ENCODE results near the gene HPCAL1.

DNA sequence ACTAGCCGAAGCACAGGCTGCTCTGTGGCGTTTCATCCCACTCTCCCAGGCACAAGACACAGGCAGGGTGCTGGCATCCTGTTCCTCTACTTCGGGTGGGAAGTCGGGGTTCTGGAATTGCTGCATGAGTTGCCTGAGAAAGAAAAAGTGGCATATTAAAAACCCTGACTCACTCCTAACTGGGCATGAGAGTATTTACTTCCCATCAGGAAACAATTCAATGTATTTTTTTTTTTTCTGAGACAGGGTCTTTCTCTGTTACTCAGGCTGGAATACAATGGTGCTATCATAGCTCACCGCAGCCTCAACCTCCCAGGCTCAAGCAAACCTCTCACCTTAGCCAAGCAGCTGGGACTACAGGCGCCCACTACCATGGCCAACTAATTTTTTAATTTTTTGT is 138.0 kb downstream of the HPCAL1 start:
- TF ChIP-seq, protein P1, sequence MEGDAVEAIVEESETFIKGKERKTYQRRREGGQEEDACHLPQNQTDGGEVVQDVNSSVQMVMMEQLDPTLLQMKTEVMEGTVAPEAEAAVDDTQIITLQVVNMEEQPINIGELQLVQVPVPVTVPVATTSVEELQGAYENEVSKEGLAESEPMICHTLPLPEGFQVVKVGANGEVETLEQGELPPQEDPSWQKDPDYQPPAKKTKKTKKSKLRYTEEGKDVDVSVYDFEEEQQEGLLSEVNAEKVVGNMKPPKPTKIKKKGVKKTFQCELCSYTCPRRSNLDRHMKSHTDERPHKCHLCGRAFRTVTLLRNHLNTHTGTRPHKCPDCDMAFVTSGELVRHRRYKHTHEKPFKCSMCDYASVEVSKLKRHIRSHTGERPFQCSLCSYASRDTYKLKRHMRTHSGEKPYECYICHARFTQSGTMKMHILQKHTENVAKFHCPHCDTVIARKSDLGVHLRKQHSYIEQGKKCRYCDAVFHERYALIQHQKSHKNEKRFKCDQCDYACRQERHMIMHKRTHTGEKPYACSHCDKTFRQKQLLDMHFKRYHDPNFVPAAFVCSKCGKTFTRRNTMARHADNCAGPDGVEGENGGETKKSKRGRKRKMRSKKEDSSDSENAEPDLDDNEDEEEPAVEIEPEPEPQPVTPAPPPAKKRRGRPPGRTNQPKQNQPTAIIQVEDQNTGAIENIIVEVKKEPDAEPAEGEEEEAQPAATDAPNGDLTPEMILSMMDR (conservative IDR thresholded peaks at IDR 0.05; ENCODE audit: low read depth in 2 of 2) = no peak
- TF ChIP-seq EZH2phosphoT487 (IDR thresholded peaks at IDR 0.05; ENCODE audit: unreplicated experiment) = no peak
- no peak for TF ChIP-seq EZH2 (IDR thresholded peaks at IDR 0.05; ENCODE audit: low read depth, unreplicated experiment)
- TF ChIP-seq, protein P2, sequence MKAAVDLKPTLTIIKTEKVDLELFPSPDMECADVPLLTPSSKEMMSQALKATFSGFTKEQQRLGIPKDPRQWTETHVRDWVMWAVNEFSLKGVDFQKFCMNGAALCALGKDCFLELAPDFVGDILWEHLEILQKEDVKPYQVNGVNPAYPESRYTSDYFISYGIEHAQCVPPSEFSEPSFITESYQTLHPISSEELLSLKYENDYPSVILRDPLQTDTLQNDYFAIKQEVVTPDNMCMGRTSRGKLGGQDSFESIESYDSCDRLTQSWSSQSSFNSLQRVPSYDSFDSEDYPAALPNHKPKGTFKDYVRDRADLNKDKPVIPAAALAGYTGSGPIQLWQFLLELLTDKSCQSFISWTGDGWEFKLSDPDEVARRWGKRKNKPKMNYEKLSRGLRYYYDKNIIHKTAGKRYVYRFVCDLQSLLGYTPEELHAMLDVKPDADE (IDR thresholded peaks at IDR 0.05) = no peak
- TF ChIP-seq, protein P3, sequence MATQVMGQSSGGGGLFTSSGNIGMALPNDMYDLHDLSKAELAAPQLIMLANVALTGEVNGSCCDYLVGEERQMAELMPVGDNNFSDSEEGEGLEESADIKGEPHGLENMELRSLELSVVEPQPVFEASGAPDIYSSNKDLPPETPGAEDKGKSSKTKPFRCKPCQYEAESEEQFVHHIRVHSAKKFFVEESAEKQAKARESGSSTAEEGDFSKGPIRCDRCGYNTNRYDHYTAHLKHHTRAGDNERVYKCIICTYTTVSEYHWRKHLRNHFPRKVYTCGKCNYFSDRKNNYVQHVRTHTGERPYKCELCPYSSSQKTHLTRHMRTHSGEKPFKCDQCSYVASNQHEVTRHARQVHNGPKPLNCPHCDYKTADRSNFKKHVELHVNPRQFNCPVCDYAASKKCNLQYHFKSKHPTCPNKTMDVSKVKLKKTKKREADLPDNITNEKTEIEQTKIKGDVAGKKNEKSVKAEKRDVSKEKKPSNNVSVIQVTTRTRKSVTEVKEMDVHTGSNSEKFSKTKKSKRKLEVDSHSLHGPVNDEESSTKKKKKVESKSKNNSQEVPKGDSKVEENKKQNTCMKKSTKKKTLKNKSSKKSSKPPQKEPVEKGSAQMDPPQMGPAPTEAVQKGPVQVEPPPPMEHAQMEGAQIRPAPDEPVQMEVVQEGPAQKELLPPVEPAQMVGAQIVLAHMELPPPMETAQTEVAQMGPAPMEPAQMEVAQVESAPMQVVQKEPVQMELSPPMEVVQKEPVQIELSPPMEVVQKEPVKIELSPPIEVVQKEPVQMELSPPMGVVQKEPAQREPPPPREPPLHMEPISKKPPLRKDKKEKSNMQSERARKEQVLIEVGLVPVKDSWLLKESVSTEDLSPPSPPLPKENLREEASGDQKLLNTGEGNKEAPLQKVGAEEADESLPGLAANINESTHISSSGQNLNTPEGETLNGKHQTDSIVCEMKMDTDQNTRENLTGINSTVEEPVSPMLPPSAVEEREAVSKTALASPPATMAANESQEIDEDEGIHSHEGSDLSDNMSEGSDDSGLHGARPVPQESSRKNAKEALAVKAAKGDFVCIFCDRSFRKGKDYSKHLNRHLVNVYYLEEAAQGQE (IDR thresholded peaks at IDR 0.05; ENCODE audit: unreplicated experiment) = no peak
- no peak for TF ChIP-seq CREB1 (CRISPR knock-in tag; IDR thresholded peaks at IDR 0.05; ENCODE audit: low read depth)
- TF ChIP-seq POLR2AphosphoS5 (IDR thresholded peaks at IDR 0.05; ENCODE audit: low read depth) = no peak

All from GM23338 (cell line).